ENCODE data around the gene PSAT1.

PSAT1 gene

GRCh38 chr9:78306222-78307076 is 9.5 kb downstream of the PSAT1 start:
- TF ChIP-seq CTCF (IDR thresholded peaks at IDR 0.05), result no peak
- no peaks in the 10 kb centered on the region for H3K4me1 ChIP-seq
- peaks cover 0 to 8% (median 5%) of the 10 kb centered on the region in 3 donors for H3K36me3 ChIP-seq
- no peaks in the 10 kb centered on the region for H3K9me3 ChIP-seq
- no peaks in the 10 kb centered on the region for H3K27me3 ChIP-seq
- DNase-seq, result peak in 1 of 2 donors; percentile 17
- no peak overlapping the region for H3K27ac ChIP-seq
- H3K4me3 ChIP-seq, result no peak overlapping the region
- intact Hi-C loops (cut with DNase I; ENCODE audit: low total_unique reads), result no loop called here

GRCh38 chr9:78307360-78307759 is 10.4 kb downstream of the PSAT1 start:
- no peak overlapping the region for H3K27ac ChIP-seq
- H3K4me3 ChIP-seq, result no peak overlapping the region
- no peaks in the 10 kb centered on the region for H3K4me1 ChIP-seq
- DNase-seq, result no peak
- intact Hi-C loops (cut with DNase I; ENCODE audit: low total_unique reads), result no loop called here
- H3K9me3 ChIP-seq, result no peaks in the 10 kb centered on the region
- no peaks in the 10 kb centered on the region for H3K27me3 ChIP-seq
- peaks cover 0 to 8% (median 5%) of the 10 kb centered on the region in 3 donors for H3K36me3 ChIP-seq
- no peak for TF ChIP-seq CTCF (IDR thresholded peaks at IDR 0.05)

GRCh38 chr9:78309066-78309465 is 12.1 kb downstream of the PSAT1 start:
- no peaks in the 10 kb centered on the region for H3K4me1 ChIP-seq
- no peak overlapping the region for H3K27ac ChIP-seq
- DNase-seq, result peak in 1 of 2 donors; percentile 6
- no peak overlapping the region for H3K4me3 ChIP-seq
- no peak for TF ChIP-seq CTCF (IDR thresholded peaks at IDR 0.05)
- no peaks in the 10 kb centered on the region for H3K27me3 ChIP-seq
- H3K9me3 ChIP-seq, result no peaks in the 10 kb centered on the region
- H3K36me3 ChIP-seq, result peaks cover 0 to 8% (median 5%) of the 10 kb centered on the region in 3 donors
- intact Hi-C loops (cut with DNase I; ENCODE audit: low total_unique reads), result no loop called here

GRCh38 chr9:78311075-78311474 is 14.2 kb downstream of the PSAT1 start:
- H3K36me3 ChIP-seq, result peaks cover 0 to 6% (median 5%) of the 10 kb centered on the region in 3 donors
- H3K4me1 ChIP-seq, result peaks cover 0 to 12% (median 0%) of the 10 kb centered on the region in 4 donors
- H3K27ac ChIP-seq, result no peak overlapping the region
- intact Hi-C loops (cut with DNase I; ENCODE audit: low total_unique reads), result no loop called here
- H3K27me3 ChIP-seq, result no peaks in the 10 kb centered on the region
- H3K4me3 ChIP-seq, result no peak overlapping the region
- no peak for TF ChIP-seq CTCF (IDR thresholded peaks at IDR 0.05)
- H3K9me3 ChIP-seq, result no peaks in the 10 kb centered on the region
- peak in 1 of 2 donors; percentile 53 for DNase-seq

GRCh38 chr9:78311886-78312524 is 15.1 kb downstream of the PSAT1 start:
- intact Hi-C loops (cut with DNase I; ENCODE audit: low total_unique reads), result no loop called here
- Histone ChIP-seq H3K27ac (no peak overlapping the region), H3K27me3 (no peaks in the 10 kb centered on the region), H3K4me3 (no peak overlapping the region), H3K36me3 (no peaks in the 10 kb centered on the region), H3K9me3 (no peaks in the 10 kb centered on the region), H3K4me1 (peaks cover 0 to 12% (median 0%) of the 10 kb centered on the region in 4 donors)
- no peak for TF ChIP-seq CTCF (IDR thresholded peaks at IDR 0.05)
- no peak for DNase-seq

Measured in tibial artery (tissue), 4 donors.